ENCODE measurements around the gene CYLD.

The CYLD gene

GRCh38 chr16:50841081-50841886, 99.4 kb downstream of the CYLD start:
- peak overlapping the region; percentile 20 for H3K4me3 ChIP-seq (ENCODE audit: low read length)
- TF ChIP-seq, protein P1, sequence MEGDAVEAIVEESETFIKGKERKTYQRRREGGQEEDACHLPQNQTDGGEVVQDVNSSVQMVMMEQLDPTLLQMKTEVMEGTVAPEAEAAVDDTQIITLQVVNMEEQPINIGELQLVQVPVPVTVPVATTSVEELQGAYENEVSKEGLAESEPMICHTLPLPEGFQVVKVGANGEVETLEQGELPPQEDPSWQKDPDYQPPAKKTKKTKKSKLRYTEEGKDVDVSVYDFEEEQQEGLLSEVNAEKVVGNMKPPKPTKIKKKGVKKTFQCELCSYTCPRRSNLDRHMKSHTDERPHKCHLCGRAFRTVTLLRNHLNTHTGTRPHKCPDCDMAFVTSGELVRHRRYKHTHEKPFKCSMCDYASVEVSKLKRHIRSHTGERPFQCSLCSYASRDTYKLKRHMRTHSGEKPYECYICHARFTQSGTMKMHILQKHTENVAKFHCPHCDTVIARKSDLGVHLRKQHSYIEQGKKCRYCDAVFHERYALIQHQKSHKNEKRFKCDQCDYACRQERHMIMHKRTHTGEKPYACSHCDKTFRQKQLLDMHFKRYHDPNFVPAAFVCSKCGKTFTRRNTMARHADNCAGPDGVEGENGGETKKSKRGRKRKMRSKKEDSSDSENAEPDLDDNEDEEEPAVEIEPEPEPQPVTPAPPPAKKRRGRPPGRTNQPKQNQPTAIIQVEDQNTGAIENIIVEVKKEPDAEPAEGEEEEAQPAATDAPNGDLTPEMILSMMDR (conservative IDR thresholded peaks at IDR 0.05; ENCODE audit: low read depth, low read length) = no peak
- no peak for DNase-seq (ENCODE audit: low read depth)

- DNase-seq (ENCODE audit: low read depth) = no peak
- TF ChIP-seq, protein P1 (conservative IDR thresholded peaks at IDR 0.05; ENCODE audit: low read depth, low read length) = no peak
- no peak overlapping the region for H3K4me3 ChIP-seq (ENCODE audit: low read length)
Observed at GRCh38 chr16:50842013-50842505, 100.2 kb downstream of the CYLD start.

GRCh38 chr16:50842589-50842988, 100.7 kb downstream of the CYLD start:
- TF ChIP-seq, protein P1 (conservative IDR thresholded peaks at IDR 0.05; ENCODE audit: low read depth, low read length) = no peak
- no peak for DNase-seq (ENCODE audit: low read depth)
- no peak overlapping the region for H3K4me3 ChIP-seq (ENCODE audit: low read length)

GRCh38 chr16:50844840-50845239, 103.0 kb downstream of the CYLD start:
- no peak for DNase-seq (ENCODE audit: low read depth)
- no peak overlapping the region for H3K4me3 ChIP-seq (ENCODE audit: low read length)
- TF ChIP-seq, protein P1 (conservative IDR thresholded peaks at IDR 0.05; ENCODE audit: low read depth, low read length) = no peak

- no peak overlapping the region for H3K4me3 ChIP-seq (ENCODE audit: low read length)
- DNase-seq (ENCODE audit: low read depth) = no peak
- TF ChIP-seq, protein P1 (conservative IDR thresholded peaks at IDR 0.05; ENCODE audit: low read depth, low read length) = no peak
Observed at GRCh38 chr16:50845296-50845695, 103.4 kb downstream of the CYLD start.

DNA sequence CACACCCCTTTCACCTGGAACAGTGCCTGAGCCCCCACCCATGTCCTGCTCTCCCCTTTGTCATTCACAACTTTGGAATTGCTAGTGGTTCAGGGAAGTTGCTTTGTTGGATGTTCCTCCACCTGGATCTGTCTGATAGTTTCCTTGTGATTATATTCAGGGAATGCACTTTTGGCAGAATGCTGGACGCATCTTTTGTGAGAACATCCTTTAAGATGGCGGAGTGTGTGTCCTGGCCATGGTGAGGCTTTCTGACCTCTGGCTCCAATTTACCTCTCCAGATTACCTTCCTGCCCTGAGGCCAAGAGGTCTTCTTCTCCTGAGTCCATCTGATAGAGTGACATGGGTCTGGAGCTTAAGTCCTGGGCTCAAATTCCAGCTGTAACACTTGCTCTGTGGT, 104.6 kb downstream of the CYLD start:
- TF ChIP-seq, protein P1 (conservative IDR thresholded peaks at IDR 0.05; ENCODE audit: low read depth, low read length) = no peak
- no peak for DNase-seq (ENCODE audit: low read depth)
- H3K4me3 ChIP-seq (ENCODE audit: low read length) = no peak overlapping the region

DNA sequence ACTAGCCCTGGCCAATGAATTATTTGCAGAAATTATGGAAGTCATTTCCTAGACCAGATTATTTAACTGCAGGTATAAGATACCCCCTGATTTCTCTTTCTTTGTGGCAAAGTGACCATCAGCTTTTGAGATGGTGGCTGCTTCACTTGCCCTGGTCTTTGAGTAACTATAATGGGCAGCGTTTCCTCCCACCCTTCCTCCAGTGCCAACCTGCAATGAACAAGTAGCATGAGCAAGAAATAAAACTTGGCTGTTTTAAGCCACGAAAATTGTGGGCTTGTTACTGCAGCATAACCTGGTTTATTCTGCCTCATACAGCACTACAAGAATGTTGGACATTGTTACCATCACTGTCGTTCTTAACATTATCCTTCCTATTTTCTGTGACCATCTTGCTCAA, 105.3 kb downstream of the CYLD start:
- no peak for DNase-seq (ENCODE audit: low read depth)
- no peak overlapping the region for H3K4me3 ChIP-seq (ENCODE audit: low read length)
- TF ChIP-seq, protein P1 (conservative IDR thresholded peaks at IDR 0.05; ENCODE audit: low read depth, low read length) = no peak
